HG03039 (cell line): ENCODE data around the gene MLLT10.

Experiments
- ATAC-seq: cut with Tn5 transposase; IDR thresholded peaks from one replicate; pipeline ENCODE4 v1.9.1; 2021; ENCODE audit warnings: mild to moderate bottlenecking, moderate library complexity; ENCODE audit not compliant: unreplicated experiment

The MLLT10 gene

DNA sequence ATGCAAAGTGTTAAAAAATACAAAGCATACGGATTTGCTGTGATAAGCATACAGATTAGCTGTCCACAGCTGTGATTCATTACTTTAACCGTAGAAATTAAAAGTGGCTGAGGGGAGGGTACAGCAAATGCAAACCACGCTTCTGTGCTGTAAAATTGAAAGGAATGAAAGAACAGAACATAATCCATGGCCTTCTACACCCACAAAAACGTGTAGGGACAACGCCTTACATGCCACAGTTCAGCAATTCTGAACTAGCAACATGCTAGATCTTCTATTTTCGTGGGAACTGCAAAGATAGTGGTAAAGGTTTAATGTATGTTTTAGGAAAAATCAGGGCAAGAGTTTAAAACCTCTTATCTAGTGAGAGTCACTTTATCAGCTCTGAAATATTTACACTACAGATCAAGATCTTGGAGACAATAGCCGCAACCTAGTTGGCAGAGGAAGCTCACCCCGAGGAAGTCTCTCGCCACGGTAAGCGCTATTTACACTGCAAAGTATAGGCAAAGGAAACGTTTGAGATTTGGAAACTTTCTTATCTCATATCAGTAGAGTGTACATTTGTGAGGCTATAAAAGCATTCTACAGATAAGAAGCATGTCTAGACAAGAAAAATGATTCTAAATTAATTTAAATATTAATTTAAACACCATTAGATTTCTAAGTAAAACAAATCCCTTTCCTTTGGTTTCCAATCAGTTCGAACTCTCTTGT lies 193.6 kb downstream of the MLLT10 start:
- no peak for ATAC-seq

- no peak for ATAC-seq
Measured at GRCh38 chr10:21728618-21729017, 194.6 kb downstream of the MLLT10 start.

DNA sequence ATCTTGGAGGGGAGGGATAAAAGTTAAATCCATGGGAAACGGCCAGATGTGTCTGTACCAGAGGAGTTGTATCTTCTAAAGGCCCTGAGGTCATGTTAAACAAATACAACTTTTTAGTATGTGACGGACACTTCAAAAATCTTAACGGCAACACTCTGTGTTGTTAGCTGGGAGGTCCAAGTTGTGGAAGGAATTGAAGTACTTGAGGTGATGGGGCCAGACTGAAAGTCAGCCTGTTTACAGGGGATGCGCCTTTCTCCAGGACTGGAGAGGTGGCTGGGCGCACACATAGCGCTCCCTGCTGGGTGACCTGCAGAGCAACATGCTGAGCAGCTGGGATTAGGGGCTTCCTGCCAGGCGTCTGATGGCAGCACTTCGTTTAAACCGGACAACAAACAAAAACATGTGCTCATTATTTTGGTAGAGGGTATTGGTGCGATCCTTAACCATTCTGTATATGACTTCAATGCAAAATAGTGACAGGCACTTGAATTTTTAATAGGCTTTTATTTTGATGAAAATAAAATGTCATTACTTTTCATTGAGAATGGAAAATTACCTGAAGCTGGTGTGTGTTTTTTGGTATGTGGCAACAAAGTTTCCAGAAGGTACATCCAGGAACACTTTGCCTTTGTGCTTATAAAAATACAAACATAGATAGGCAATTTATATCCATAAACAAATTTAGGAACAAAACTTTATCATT lies 198.2 kb downstream of the MLLT10 start:
- peak; percentile 79 for ATAC-seq

- ATAC-seq, result no peak
Measured at GRCh38 chr10:21733710-21734109, 199.7 kb downstream of the MLLT10 start.

GRCh38 chr10:21737106-21737505 lies 203.1 kb downstream of the MLLT10 start:
- ATAC-seq, result no peak

DNA sequence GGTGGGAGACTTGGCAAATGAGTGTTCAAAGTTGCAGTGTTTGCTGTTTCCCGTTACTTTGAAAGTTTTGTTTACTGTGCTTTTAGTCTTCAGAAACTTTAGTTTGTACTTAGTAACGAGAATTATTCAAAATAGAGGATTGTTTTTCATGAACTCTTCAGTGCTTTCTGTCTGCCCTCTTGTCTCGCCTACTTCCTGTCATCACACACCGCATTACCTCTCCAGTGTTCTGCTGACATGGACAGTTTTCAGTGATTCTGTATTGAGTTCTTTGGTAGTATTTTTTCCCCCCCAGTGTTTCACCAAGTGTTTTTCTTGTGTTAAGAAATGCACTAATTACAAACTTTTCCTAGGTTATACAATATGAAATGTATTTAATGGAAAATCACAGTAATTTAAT lies 207.0 kb downstream of the MLLT10 start:
- ATAC-seq, result no peak

- no peak for ATAC-seq
Measured at GRCh38 chr10:21742740-21743412, 208.8 kb downstream of the MLLT10 start.

- ATAC-seq, result no peak
Measured at GRCh38 chr10:21744223-21744622, 210.2 kb downstream of the MLLT10 start.

DNA sequence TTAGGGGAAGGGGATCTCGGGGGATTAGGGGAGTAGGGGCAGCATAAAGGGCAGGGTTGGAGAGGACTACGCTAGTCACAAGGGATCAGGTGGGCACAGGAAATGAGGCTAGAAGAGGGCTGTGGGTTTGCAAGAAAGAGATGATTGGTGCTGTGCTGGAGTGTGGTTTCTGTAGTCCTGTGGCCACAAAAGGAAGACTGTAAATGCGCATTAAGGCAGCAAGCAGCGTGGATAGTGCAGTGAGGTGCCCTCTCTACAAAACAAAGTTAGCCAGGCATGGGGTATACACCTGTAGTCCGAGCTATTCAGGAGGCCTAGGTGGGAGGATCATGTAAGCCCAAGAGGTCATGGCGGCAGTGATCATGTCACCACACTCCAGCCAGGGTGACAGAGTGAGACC lies 212.1 kb downstream of the MLLT10 start:
- ATAC-seq, result no peak

DNA sequence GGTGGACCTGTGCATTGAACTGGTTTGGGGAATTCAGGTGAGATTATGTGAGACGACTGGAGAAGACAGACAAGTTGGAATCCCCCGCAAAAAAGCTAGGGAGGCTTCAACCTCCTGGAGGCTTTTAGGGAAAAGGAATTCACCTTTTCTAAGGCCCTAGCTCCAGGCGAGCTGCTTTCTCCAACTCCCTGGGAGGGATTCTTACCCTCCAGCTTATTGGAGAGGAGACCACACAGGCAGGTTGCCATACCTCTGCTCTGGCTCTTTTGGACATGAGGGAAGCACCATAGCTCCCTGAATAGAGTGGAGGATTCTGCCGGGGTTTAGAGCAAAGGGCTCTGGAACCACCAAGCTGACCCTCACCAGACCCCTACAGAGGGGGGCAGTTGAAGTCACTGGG lies 213.8 kb downstream of the MLLT10 start:
- ATAC-seq, result no peak

DNA sequence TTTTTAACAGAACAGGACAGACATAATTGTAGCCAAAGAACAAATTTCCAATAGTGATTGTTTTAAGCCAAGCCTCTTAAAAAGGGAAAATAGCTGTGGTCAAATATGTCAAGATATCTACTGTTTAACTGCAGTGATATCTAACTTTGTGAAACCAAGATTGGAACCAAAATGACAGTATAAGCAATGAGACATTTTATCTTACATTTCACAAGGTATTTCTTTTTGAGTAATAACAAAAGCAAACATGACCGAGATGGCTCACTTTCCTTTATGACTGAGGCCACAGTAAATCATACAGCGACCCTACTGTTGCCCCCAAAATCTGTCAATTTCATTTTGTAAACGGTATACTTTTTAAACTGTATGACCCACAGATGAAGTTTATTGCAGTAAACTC lies 215.8 kb downstream of the MLLT10 start:
- no peak for ATAC-seq

DNA sequence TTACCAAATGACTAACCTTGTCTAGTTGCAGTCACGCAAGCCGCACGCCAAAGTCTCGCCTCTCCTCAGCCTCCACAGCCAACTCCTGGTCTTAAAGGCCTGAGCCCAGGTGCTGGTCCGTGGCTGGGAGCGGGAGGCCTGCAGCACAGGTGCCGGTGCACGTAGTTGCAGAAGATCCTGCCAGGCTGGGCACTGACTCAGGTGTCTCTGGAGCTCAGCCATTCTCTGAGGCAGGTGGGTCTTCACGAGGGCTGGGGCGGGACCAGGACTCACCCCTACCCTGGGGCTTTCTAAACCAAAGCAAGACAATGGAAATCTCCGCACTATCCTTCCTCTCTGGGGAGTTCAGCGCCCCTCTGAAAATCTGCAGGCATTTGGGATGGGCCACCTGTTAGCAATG lies 216.4 kb downstream of the MLLT10 start:
- ATAC-seq, result no peak

DNA sequence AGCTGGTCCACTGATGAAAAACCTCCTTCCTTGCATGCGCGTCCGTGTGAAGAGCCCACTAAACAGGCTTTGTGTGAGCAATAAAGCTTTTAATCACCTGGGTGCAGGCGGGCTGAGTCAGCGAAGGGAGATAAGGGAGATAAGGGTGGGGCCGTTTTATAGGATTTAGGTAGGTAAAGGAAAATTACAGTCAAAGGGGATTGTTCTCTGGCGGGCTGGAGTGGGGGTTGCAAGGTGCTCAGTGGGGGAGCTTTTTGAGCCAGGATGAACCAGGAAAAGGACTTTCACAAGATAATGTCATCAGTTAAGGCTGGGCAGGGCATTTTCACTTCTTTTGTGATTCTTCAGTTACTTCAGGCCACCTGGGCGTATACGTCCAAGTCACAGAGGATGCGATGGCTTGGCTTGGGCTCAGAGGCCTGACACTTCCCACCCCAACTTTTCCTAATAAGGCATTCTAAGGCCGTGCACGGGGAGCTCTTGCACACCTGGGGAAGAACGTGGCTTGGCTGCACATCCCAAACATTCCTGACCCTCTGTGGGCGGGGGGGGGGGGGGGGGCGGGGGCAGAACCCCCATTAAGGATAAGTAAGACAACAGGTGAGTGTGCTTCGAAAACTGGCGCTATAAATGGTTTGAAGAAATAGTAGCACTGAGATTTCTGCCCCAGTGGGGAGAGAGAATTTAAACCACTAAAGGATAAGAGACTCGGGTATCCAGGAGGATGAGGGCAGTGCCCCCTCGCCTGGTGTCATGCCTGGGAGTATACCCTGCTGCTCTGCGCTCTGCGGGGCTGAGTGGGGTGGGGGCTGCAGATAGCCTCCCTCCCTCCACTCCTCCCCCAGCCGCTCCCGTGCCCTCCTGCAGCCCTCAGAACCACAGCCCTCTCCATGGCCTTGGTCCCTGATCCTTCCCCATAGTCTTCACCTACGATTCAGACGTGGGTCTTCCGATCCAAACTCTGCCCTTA lies 217.6 kb downstream of the MLLT10 start:
- no peak for ATAC-seq

DNA sequence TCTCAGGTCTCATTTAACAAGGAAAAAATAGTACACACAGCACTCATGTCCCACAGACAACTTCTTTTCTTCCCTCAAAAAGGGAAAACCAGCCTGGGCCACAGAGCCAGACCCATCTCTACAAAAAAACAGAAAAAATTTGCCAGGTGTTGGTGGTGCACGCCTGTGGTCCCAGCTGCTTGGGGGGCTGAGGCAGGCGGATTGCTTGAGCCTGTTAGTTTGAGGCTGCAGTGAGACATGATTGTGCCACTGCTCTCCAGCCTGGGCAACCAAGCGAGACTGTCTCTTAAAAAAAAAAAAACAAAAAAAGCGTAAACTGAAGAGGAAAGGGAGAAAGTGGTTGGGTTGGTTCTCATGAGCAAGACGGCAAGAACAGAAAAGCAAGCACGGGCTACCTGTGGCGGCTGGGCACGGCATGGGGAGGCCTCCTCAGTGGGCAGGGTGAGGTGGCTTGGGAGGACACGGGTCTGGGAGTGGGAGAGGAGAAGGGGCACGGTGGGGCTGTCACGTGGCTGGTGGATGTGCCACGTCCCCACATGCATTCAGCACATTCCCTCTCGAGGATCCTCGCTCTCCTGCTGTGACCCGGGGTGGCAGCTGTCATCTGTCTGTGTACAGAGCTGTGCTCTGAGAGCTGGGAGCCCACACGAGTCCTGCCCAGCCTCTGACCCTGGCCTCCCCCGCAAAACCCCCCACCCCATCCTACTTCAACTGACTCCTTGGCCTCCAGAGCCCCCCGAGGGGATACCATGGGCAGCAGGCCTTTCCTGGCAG lies 219.7 kb downstream of the MLLT10 start:
- ATAC-seq, result no peak

- no peak for ATAC-seq
Measured at GRCh38 chr10:21754410-21755011, 220.5 kb downstream of the MLLT10 start.

- no peak for ATAC-seq
Measured at GRCh38 chr10:21756707-21757106, 222.7 kb downstream of the MLLT10 start.

- ATAC-seq, result no peak
Measured at GRCh38 chr10:21757185-21757901, 223.3 kb downstream of the MLLT10 start.

GRCh38 chr10:21758239-21758638 lies 224.2 kb downstream of the MLLT10 start:
- ATAC-seq, result no peak

DNA sequence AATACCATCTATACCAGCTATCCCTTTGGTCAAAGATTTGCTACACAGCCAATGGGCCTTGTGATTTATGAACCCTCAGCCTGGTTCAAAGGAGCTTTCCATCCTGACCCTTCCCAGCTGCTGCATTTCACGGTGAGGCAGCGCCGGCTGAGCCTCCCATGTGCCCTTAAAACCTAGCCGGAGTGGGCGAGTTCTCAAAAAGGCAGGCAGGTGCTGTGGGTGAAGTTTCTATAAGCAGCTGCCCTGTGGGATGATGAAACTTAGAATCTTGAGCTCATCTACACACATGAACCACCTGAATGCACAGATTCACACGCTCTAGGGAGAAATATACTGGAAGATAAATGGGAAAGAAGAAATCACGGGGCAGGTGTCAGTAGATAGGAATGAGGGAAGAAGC lies 224.7 kb downstream of the MLLT10 start:
- ATAC-seq, result no peak
